HUDEP-2 (cell line): ENCODE results near the gene TBC1D9B.

Source experiments
- DNase-seq, 76 experiments: peaks; one replicate each; lab custom pipeline; 2025; ENCODE audit not compliant: unreplicated experiment in 76 of 76; lab: John Stamatoyannopoulos, UW

TBC1D9B gene

GRCh38 chr5:179870952-179871351 is 36.7 kb downstream of the TBC1D9B start:
- DNase-seq: no peak

- peak in 64 of 76 experiments; percentile 3 to 84 (median 45) for DNase-seq
Observed at GRCh38 chr5:179870403-179870903, 37.2 kb downstream of the TBC1D9B start.

- no peak for DNase-seq
Observed at GRCh38 chr5:179869641-179870402, 37.9 kb downstream of the TBC1D9B start.

GRCh38 chr5:179869101-179869500 is 38.6 kb downstream of the TBC1D9B start:
- no peak for DNase-seq

- DNase-seq: no peak
Observed at GRCh38 chr5:179868541-179868940, 39.2 kb downstream of the TBC1D9B start.

- no peak for DNase-seq
Observed at GRCh38 chr5:179867476-179867875, 40.2 kb downstream of the TBC1D9B start.

- DNase-seq: no peak
Observed at GRCh38 chr5:179867079-179867465, 40.6 kb downstream of the TBC1D9B start.

- peak in 2 of 76 experiments; percentile 4 to 10 for DNase-seq
Observed at GRCh38 chr5:179866241-179867078, 41.2 kb downstream of the TBC1D9B start.

- DNase-seq: no peak
Observed at GRCh38 chr5:179865491-179866240, 42.0 kb downstream of the TBC1D9B start.

- no peak for DNase-seq
Observed at GRCh38 chr5:179864686-179865085, 43.0 kb downstream of the TBC1D9B start.

- no peak for DNase-seq
Observed at GRCh38 chr5:179863449-179864085, 44.1 kb downstream of the TBC1D9B start.

GRCh38 chr5:179862891-179863290 is 44.8 kb downstream of the TBC1D9B start:
- no peak for DNase-seq

- no peak for DNase-seq
Observed at GRCh38 chr5:179862296-179862695, 45.4 kb downstream of the TBC1D9B start.

GRCh38 chr5:179860301-179860700 is 47.4 kb downstream of the TBC1D9B start:
- no peak for DNase-seq

GRCh38 chr5:179858586-179859427 is 48.9 kb downstream of the TBC1D9B start, which contains the start of gene MRNIP:
Gene MRNIP, minus strand, starts transcription at chr5:179858817. Its CDS starts 21 bp downstream, at chr5:179858796.
- DNase-seq: peak in 75 of 76 experiments; percentile 39 to 94 (median 88)

- peak in 15 of 76 experiments; percentile 5 to 67 (median 25) for DNase-seq
Observed at GRCh38 chr5:179858241-179858585, 49.5 kb downstream of the TBC1D9B start.

- DNase-seq: no peak
Observed at GRCh38 chr5:179854356-179854755, 53.3 kb downstream of the TBC1D9B start.

GRCh38 chr5:179852993-179853547 is 54.6 kb downstream of the TBC1D9B start:
- no peak for DNase-seq

- no peak for DNase-seq
Observed at GRCh38 chr5:179841621-179842020, 66.1 kb downstream of the TBC1D9B start.
